B cell (primary cell): Measurements from ENCODE around the gene ASIC1. TPM values are rescaled to one million over a fixed set of nuclear protein-coding genes. Genes with fewer than 3 reads are reported as not detected.

ENCODE experiments used
- ATAC-seq: fragments of 200-7000 bp; cut with Tn5 transposase; one replicate; pipeline ENCODE4 v1.10.0; 2021; ENCODE audit warnings: low read depth, mild to moderate bottlenecking, moderate number of reproducible peaks, moderate library complexity
- CTCF ChIA-PET: fragments of 350-600 bp; sonication (Branson Sonifier 250); formaldehyde crosslinking; loops from one replicate; lab custom pipeline; 2021; ENCODE audit warnings: antibody characterized with exemption, inconsistent platforms; lab: Charles Lee
- POLR2A ChIA-PET: fragments of 350-600 bp; sonication (Branson Sonifier 250); formaldehyde crosslinking; loops from one replicate; lab custom pipeline; 2021; ENCODE audit warnings: antibody characterized with exemption; lab: Charles Lee
- DNase-seq: peaks from one replicate; pipeline ENCODE4 v3.0.0; 2013
- H2AFZ ChIP-seq: 2 replicates; pipeline ENCODE4 v1.6.1; 2012; ENCODE audit warnings: mild to moderate bottlenecking, low read depth, low read length; ENCODE audit not compliant: insufficient read depth, poor library complexity, severe bottlenecking
- H3K27ac ChIP-seq, 2 donors: 1 replicate in 1 of 2; 2 replicates in 1 of 2; pipeline ENCODE4 v1.5.1; 2012 to 2013; ENCODE audit warnings: low read length in 2 of 2, mild to moderate bottlenecking in 2 of 2, moderate library complexity in 1 of 2
- H3K27me3 ChIP-seq, 4 experiments: fragments of 200-600 bp in 1 of 4; sonication (generic) in 1 of 4; replicated peaks in 1 of 4; 1 replicate in 2 of 4; 2 replicates in 2 of 4; pipeline versions ENCODE4 v1.6.1 to v1.7.0; 2013 to 2016; ENCODE audit warnings: low read length in 3 of 4, mild to moderate bottlenecking in 2 of 4, mixed read lengths in 1 of 4, moderate library complexity in 1 of 4; ENCODE audit not compliant: insufficient read depth in 4 of 4, control insufficient read depth in 3 of 4; ENCODE audit errors: control extremely low read depth in 1 of 4
- H3K36me3 ChIP-seq, 2 experiments: replicated peaks in 1 of 2; 1 replicate in 1 of 2; 2 replicates in 1 of 2; pipeline versions ENCODE4 v1.6.1 to v1.7.1; 2013; ENCODE audit warnings: low read length in 1 of 2; ENCODE audit not compliant: insufficient read depth in 2 of 2, control insufficient read depth in 1 of 2; ENCODE audit errors: control extremely low read depth in 1 of 2, extremely low read depth in 1 of 2
- H3K4me1 ChIP-seq, 2 donors: fragments of 200-600 bp in 1 of 2; sonication (generic) in 1 of 2; 1 replicate in 1 of 2; 2 replicates in 1 of 2; pipeline versions ENCODE4 v1.5.1 to v1.6.1; 2013 to 2017; ENCODE audit warnings: low read length in 2 of 2; ENCODE audit not compliant: control insufficient read depth in 2 of 2, insufficient read depth in 2 of 2
- H3K4me2 ChIP-seq: replicated peaks from 2 replicates; pipeline ENCODE3; 2012; ENCODE audit warnings: mild to moderate bottlenecking, low read depth, low read length; ENCODE audit not compliant: poor library complexity, severe bottlenecking
- H3K4me3 ChIP-seq, 5 experiments: fragments of 200-600 bp in 1 of 5; sonication (generic) in 1 of 5; 1 replicate in 3 of 5; 2 replicates in 2 of 5; pipeline versions ENCODE4 v1.5.1 to v1.7.0; 2011 to 2016; ENCODE audit warnings: low read length in 4 of 5, mild to moderate bottlenecking in 4 of 5, low read depth in 2 of 5, control low read depth in 1 of 5, moderate library complexity in 1 of 5; ENCODE audit not compliant: insufficient read depth in 1 of 5; ENCODE audit errors: control extremely low read depth in 1 of 5, extremely low read depth in 1 of 5
- H3K79me2 ChIP-seq: fragments of 200-600 bp; sonication (generic); one replicate; pipeline ENCODE4 v1.6.0; 2016; ENCODE audit warnings: low read length; ENCODE audit not compliant: control insufficient read depth, insufficient read depth
- H3K9ac ChIP-seq: fragments of 200-600 bp; sonication (generic); 2 replicates; pipeline ENCODE4 v1.6.1; 2017; ENCODE audit warnings: mild to moderate bottlenecking, low read length, moderate library complexity
- H3K9me3 ChIP-seq, 3 donors: one replicate each; pipeline versions ENCODE4 v1.6.1 to v1.7.1; 2013; ENCODE audit warnings: low read length in 2 of 3; ENCODE audit not compliant: control insufficient read depth in 2 of 3, insufficient read depth in 1 of 3; ENCODE audit errors: control extremely low read depth in 1 of 3
- H4K20me1 ChIP-seq: 2 replicates; pipeline ENCODE4 v1.6.0; 2012; ENCODE audit warnings: mild to moderate bottlenecking, low read length; ENCODE audit not compliant: insufficient read depth, control insufficient read depth, poor library complexity, severe bottlenecking
- H3K27ac Mint-ChIP-seq: one replicate; pipeline ENCODE4 v1.8.0; 2021; ENCODE audit warnings: mixed read lengths
- H3K27me3 Mint-ChIP-seq: one replicate; pipeline ENCODE4 v1.8.0; 2021; ENCODE audit warnings: mixed read lengths
- H3K4me1 Mint-ChIP-seq: one replicate; pipeline ENCODE4 v1.8.0; 2021; ENCODE audit warnings: mixed read lengths
- H3K4me3 Mint-ChIP-seq: one replicate; pipeline ENCODE4 v1.8.0; 2021; ENCODE audit warnings: mixed read lengths
- H3K9me3 Mint-ChIP-seq: one replicate; pipeline ENCODE4 v1.8.0; 2022; ENCODE audit warnings: mixed read lengths; ENCODE audit not compliant: insufficient read depth
- CTCF ChIP-seq: fragments of 200-600 bp; IDR thresholded peaks from one replicate; pipeline ENCODE4 v1.8.0; 2022; ENCODE audit warnings: antibody characterized with exemption, mild to moderate bottlenecking
- EZH2 ChIP-seq: IDR thresholded peaks from 2 replicates; pipeline ENCODE4 v1.6.1; 2012; ENCODE audit warnings: borderline replicate concordance, low read depth, mild to moderate bottlenecking, moderate library complexity, low read length; ENCODE audit not compliant: insufficient read depth, poor library complexity, severe bottlenecking
- WGBS: methylation state at CpG from one replicate; pipeline ENCODE4 v1.1.5; 2013; ENCODE audit warnings: missing lambda C conversion rate; ENCODE audit not compliant: insufficient coverage; 5-methylcytosine and 5-hydroxymethylcytosine counted together
- intact Hi-C: fragments of 100-400 bp; cut with micrococcal nuclease; formaldehyde crosslinking; loops from one replicate; pipeline ENCODE4 v1.10.0; 2022
- polyA plus RNA-seq: library from polyadenylated mRNA; depleted of rRNA; stranded (reverse); fragments of >200 nt; gene quantifications from 2 replicates; pipeline ENCODE4 v1.2.3, GENCODE V29; 2012
- total RNA-seq, 2 donors: library from RNA; stranded (reverse); fragments of 120-200 nt in 1 of 2; gene quantifications; 1 replicate in 1 of 2; 2 replicates in 1 of 2; pipeline versions ENCODE4 v1.2.3 to v1.2.4, GENCODE V29; 2013 to 2022

The ASIC1 gene
- total and polyA plus RNA-seq, 2 donors (not counting 1 experiment from before 2014, with no cell fraction given): not detected

- H3K27me3 Mint-ChIP-seq: peaks cover 10% of the 10 kb centered on the region
Measured at GRCh38 chr12:50038336-50038735, 19.1 kb upstream of the ASIC1 start.

More at GRCh38 chr12:50038336-50038735, 19.1 kb upstream of the ASIC1 start:
- no peaks in the 10 kb centered on the region for H3K79me2 ChIP-seq
- peaks cover 7% of the 10 kb centered on the region in 2 donors for H3K4me1 ChIP-seq
- no peak overlapping the region for H3K4me2 ChIP-seq
- no peak overlapping the region for H3K9ac ChIP-seq
- H3K9me3 ChIP-seq: no peaks in the 10 kb centered on the region
- ATAC-seq (no peak), DNase-seq (no peak)
- no peaks in the 10 kb centered on the region for H3K36me3 ChIP-seq
- Mint-ChIP-seq H3K9me3 (no peaks in the 10 kb centered on the region), H3K4me1 (peaks cover 2% of the 10 kb centered on the region), H3K27ac (no peak overlapping the region), H3K4me3 (no peak overlapping the region)
- H2AFZ ChIP-seq: no peak overlapping the region
- H3K4me3 ChIP-seq: no peak overlapping the region
- ChIA-PET POLR2A (no interaction called here), CTCF (interaction anchor here (0.6 to 3.3 kb wide), 17 partner anchors 11 to 1841 kb away, joined by 3 to 22 read pairs (median 5); partner anchors contain the start of gene RACGAP1)
- H3K27me3 ChIP-seq: peaks cover 0 to 3% (median 0%) of the 10 kb centered on the region in 4 experiments
- whole genome bisulfite sequencing: no CpG with 5 or more reads among the region's 4 CpGs
- intact Hi-C loops: loop anchor here (2.0 kb wide), 1 partner anchor 32 kb away; no protein-coding TSS in a partner anchor
- TF ChIP-seq EZH2: no peak
- no peak for TF ChIP-seq CTCF
- H4K20me1 ChIP-seq: no peaks in the 10 kb centered on the region
- no peak overlapping the region for H3K27ac ChIP-seq
